NCI-H187 (cell line): Measurements from ENCODE around the gene VWA3A.
"Not testable (repeated sequence)": the region's sequence is repeated elsewhere in the genome, so short reads cannot be mapped to it uniquely, and the experiment has no call there.

Source experiments
- DNase-seq, 2 experiments: peaks; one replicate each; lab custom pipeline; 2025; lab: John Stamatoyannopoulos, UW

The VWA3A gene

GRCh38 chr16:22139008-22139407, 46.7 kb downstream of the VWA3A start:
- no peak for DNase-seq

- DNase-seq: no peak
These were observed 47.4 kb downstream of the VWA3A start for GRCh38 chr16:22139732-22140131.

GRCh38 chr16:22141767-22142166, 49.4 kb downstream of the VWA3A start:
- no peak for DNase-seq

GRCh38 chr16:22144520-22144919, 52.2 kb downstream of the VWA3A start:
- no peak for DNase-seq

GRCh38 chr16:22147853-22148252, 55.5 kb downstream of the VWA3A start:
- DNase-seq: no peak

- DNase-seq: no peak
These were observed 59.1 kb downstream of the VWA3A start for GRCh38 chr16:22151246-22151998.

- DNase-seq: no peak
These were observed 60.0 kb downstream of the VWA3A start for GRCh38 chr16:22152316-22152715.

GRCh38 chr16:22153078-22153477, 60.7 kb downstream of the VWA3A start:
- DNase-seq: not testable (repeated sequence)

- DNase-seq: no peak
These were observed 69.1 kb downstream of the VWA3A start for GRCh38 chr16:22161401-22161800.

GRCh38 chr16:22161999-22162655, 69.8 kb downstream of the VWA3A start, which contains the start of gene SDR42E2:
Gene SDR42E2 (plus strand): TSS chr16:22162506. CDS start chr16:22165583, 3,077 bp downstream.
- DNase-seq: peak in 1 of 2 experiments; percentile 1

GRCh38 chr16:22162656-22163009, 70.3 kb downstream of the VWA3A start:
- no peak for DNase-seq

GRCh38 chr16:22163806-22164205, 71.5 kb downstream of the VWA3A start:
- DNase-seq: no peak

- DNase-seq: no peak
These were observed 72.1 kb downstream of the VWA3A start for GRCh38 chr16:22164482-22164881.

- no peak for DNase-seq
These were observed 73.4 kb downstream of the VWA3A start for GRCh38 chr16:22165508-22166285.

GRCh38 chr16:22171953-22172352, 79.6 kb downstream of the VWA3A start:
- no peak for DNase-seq

GRCh38 chr16:22172642-22173041, 80.3 kb downstream of the VWA3A start:
- not testable (repeated sequence) for DNase-seq

- DNase-seq: no peak
These were observed 82.3 kb downstream of the VWA3A start for GRCh38 chr16:22174642-22175041.

- DNase-seq: no peak
These were observed 85.9 kb downstream of the VWA3A start for GRCh38 chr16:22177968-22178930.

GRCh38 chr16:22181426-22181825, 89.1 kb downstream of the VWA3A start:
- DNase-seq: no peak

GRCh38 chr16:22181843-22182242, 89.5 kb downstream of the VWA3A start:
- no peak for DNase-seq

GRCh38 chr16:22183335-22183734, 91.0 kb downstream of the VWA3A start:
- DNase-seq: no peak
